ENCODE measurements around the gene SFXN2.

Gene SFXN2

DNA sequence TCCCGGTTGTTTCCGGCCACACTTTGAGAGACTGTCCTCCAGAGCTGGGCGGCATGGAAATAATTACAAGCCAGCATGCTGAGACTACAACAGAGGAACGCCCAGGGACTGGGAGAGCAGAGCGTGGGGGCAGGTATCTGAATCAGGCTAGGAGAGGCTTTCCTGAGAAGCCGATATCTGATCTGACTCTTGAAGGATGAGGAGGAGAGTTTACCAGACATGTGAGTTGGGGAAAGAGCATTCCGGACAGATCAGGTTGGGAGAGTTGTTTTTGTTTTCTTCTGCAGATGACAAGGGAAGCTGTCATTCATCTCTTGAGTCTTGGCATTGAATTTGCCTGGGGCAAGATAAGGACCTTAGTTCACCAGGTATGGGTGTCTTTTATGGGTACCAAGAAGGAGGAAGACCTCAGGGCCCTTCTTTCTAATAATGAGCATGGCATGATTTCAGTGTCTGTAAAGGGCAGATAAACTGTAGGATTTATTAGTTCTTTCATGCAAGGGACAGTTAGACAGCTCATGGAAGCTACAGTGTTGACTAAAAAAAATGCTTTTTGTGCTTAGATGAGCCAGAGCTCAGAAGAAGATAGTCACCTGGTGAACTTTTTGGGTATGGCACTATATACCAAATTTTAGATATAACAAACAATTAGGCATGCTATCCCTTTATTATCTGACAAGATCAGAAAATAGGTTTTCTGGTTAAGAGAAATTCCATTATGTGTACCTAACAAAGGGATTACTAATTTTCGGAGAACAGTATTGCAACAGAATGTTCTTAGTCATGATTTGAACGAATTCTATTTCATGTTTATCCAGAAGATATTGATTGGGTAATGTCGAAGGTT, 65.5 kb downstream of the SFXN2 start:
- no peak for FAIRE-seq

DNA sequence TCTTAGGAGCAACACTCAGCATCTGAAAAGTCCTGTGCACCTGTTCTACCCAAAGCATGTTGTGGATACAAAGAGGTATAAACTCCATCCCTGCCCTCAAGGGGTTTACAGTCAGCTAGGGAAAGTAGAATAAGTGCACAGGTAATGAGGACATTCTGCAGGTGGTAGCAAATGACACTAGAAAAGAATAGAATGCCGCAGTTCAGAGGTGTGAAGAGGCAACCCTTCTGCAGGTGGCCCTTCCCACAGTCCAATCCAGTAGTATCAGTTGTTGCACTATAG, 66.0 kb downstream of the SFXN2 start:
- no peak for FAIRE-seq

DNA sequence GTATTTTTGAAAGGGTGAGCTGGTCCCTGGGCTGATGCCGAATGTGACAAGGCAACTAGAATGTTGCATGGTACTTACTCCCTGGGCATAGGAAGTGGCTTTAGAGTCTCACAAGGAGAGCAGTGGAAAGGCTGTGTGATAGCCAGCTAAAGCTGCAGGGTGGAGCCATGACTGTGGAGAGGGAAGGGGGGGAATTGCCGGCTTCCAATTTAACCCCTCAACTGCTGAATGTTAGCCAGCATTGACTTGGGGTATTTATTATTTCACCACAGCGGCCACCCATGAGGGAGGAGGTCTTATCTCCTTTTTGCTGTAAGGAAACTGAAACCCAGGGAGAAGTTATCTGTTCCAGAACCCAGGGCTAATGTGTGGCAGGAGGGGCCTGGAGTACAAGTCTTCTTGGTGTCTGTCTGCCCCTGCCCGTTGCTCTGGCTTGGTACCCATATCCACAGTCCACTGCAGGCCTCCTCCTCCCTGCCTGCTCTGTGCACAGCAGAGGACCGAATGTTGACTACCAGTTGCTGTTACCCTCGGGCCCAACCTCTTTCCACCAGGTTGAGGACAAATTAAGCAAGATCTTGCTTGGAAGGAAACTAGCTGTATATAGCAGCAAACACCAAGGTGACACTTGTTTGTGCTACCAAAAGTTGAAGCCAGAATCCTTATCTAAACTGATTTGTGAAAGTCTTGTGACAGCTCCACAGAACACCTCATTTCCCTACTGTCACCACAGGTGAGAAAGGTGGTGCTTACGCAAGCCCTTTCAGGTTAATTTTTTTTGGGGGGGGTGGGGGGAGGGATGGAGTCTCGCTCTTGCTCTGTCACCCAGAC, 66.9 kb downstream of the SFXN2 start:
- FAIRE-seq: no peak

DNA sequence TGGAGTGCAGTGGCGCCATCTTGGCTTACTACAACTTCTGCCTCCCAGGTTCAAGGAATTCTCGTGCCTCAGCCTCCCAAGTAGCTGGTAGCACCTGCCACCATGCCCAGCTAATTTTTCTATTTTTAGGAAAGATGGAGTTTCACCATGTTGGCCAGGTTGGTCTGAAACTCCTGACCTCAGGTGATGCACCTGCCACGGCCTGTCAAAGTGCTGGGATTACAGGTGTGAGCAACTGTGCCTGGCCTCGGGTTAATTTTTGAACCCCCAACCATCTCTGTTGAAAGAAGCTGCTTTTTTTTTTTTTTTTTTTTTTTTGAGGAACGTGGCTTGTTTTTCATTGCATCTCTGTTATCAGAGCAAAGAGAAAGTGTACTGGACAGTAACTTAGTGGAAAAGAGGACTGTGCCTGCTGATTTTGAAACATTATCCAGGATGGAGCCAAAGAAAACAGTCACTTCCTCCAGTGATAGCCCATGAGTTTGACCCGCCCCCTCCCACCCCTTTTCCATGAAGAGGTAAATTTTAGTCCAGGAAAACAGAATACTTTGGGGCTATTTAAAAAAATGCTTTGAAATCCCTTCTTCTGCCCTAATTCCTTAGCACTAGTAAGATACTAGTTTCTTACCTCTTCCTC, 67.6 kb downstream of the SFXN2 start:
- no peak for FAIRE-seq

DNA sequence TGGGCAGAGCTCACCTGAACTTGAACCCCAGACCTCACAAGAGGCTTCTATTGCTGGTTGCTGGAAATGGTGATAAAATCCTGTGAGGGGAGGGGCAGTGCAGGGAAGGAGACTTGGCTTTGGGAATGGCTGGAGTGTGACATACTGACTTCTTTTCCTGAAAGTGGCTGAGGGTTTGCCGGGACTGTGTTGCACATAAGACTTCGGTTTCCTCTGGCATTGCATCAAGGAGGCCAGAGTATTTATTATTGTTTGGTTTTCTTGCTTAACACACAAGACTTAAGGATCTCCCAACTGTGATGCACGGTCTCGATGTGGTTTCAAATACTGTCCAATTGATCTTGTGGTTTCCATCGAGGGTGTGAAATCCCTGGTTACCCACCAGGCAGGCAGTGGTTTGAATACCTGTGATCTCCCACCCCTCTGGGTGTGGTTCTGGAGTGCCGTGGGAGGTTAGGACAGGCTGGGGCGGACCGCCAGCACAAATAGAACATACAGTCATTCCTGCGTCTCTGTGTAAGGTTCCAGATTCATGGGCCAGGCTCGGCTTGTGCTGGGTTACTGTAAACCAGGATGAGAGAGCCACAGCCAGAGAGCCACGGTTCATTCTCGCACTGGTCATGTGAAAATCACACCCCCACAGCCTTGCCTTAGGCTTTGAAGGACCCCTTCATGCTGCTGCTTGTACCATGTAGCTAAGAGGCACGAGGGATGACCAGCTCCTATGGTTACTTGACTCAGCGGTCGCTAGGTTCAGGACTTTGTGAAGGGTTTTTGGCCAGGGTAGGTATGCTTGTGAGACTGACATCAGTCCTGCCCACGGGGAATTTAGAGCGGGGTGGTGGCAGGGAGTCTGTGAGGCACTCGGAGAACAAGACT, 68.5 kb downstream of the SFXN2 start:
- no peak for FAIRE-seq

DNA sequence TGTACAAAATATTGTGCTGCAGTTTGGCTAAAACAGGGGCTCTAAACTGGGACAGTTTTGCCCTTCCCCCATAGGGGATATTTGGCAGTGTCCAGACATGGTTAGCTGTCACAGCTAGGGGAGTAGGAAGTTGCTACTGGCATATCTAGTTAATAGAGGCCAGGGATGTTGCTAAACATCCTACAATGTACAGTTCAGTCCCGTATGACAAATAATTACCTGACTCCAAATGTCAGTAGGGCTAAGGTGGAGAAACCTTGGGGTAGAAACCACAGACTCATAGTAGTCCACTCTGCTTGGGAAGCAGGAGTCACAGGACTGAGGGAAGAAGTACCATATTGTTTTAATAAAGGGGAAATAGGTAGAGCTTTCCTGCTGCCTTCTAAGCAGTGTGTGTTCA, 69.1 kb downstream of the SFXN2 start:
- FAIRE-seq: no peak

DNA sequence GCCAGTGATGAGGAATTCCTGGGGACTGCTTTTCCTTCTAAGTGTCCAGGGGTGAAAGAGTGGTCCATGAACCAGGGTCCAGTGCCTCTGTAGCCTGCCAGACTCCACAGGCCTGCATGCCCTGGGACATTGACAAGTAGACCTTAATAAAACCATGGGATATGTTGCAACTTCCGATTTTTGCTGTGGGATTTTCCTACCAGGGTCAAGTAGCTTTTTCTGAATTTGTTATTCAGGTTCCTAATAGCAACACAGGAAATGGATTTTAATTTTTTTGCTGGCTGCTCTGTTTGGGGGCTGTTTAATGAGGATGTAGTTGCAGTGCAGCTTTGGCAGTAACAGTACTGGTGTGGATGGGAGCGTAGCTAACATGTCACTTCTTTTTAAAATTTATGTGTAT, 71.4 kb downstream of the SFXN2 start:
- no peak for FAIRE-seq

DNA sequence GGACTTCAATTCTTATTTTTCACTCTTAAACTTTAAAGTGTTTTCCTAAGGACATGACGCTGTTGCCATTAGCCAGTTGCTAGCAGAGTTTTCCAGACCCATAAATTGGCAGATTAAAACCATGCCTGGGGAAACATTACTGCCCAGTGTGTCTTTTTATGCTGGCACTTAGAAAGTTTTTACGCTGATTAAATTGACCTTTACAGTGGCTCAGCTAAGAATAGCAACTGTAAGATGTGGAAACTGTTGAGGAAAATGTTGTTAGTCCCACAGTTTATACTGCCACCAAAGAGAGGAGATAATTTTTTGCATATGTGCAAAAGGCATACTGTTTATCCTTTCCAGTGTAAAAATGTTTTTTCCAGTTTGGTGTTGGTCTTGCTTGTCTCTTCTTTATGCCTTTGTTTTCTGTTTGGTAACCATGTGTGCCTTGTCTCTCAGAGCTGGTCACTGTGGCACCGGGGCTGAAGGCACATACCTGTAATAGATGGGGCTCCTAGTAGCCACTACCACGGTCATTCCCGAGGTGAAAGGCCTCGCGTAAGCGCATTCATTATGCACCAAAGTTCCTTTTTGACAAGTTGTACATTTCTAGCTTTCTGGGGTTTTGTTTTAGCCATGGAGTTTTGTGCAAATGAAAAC, 77.4 kb downstream of the SFXN2 start:
- no peak for FAIRE-seq
